Neural cell (in vitro differentiated cells): Measurements from ENCODE around the gene AICDA. TPM values are rescaled to one million over a fixed set of nuclear protein-coding genes. Genes with fewer than 3 reads are reported as not detected.

Experiments
- H2AFZ ChIP-seq: fragments of 200-600, 300-800 bp; sonication (generic), shearing (Covaris generic); 2 replicates; pipeline ENCODE4 v1.6.0; 2014; ENCODE audit warnings: low read depth, mild to moderate bottlenecking, antibody characterized with exemption, low read length, moderate library complexity
- H3F3A ChIP-seq: fragments of 200-600 bp; shearing (Covaris generic); 2 replicates; pipeline ENCODE4 v1.6.1; 2016; ENCODE audit warnings: mild to moderate bottlenecking, moderate library complexity, mixed read lengths, antibody characterized with exemption, low read length; ENCODE audit not compliant: insufficient read depth, poor library complexity, severe bottlenecking
- H3K27ac ChIP-seq: fragments of 200-600, 300-800 bp; sonication (generic), shearing (Covaris generic); 2 replicates; pipeline ENCODE4 v1.5.1; 2014; ENCODE audit warnings: mild to moderate bottlenecking, low read length, moderate library complexity
- H3K27me3 ChIP-seq: fragments of 300-800, 200-600 bp; sonication (generic), shearing (Covaris generic); 2 replicates; pipeline ENCODE4 v1.6.0; 2014; ENCODE audit warnings: mild to moderate bottlenecking, low read depth, low read length, moderate library complexity; ENCODE audit not compliant: insufficient read depth
- H3K36me3 ChIP-seq: fragments of 300-800, 200-600 bp; sonication (generic), shearing (Covaris generic); 2 replicates; pipeline ENCODE4 v1.5.1; 2014; ENCODE audit warnings: mild to moderate bottlenecking, antibody characterized with exemption, low read length, moderate library complexity; ENCODE audit not compliant: insufficient read depth
- H3K4me2 ChIP-seq: fragments of 300-800, 200-600 bp; sonication (generic), shearing (Covaris generic); 2 replicates; pipeline ENCODE4 v1.6.0; 2014; ENCODE audit warnings: mild to moderate bottlenecking, low read length
- H3K4me3 ChIP-seq: fragments of 300-800, 200-600 bp; sonication (generic), shearing (Covaris generic); 2 replicates; pipeline ENCODE4 v1.5.1; 2014; ENCODE audit warnings: mild to moderate bottlenecking, low read length, moderate library complexity
- H3K79me2 ChIP-seq: fragments of 200-600 bp; shearing (Covaris generic); replicated peaks from 2 replicates; pipeline ENCODE4 v1.6.0; 2014; ENCODE audit warnings: mild to moderate bottlenecking, low read length, moderate library complexity; ENCODE audit not compliant: insufficient read depth
- H3K9ac ChIP-seq: fragments of 300-800, 200-600 bp; sonication (generic), shearing (Covaris generic); 2 replicates; pipeline ENCODE4 v1.6.1; 2016; ENCODE audit warnings: mild to moderate bottlenecking, low read length, mixed read lengths
- H3K9me2 ChIP-seq: fragments of 200-600 bp; shearing (Covaris generic); 2 replicates; pipeline ENCODE4 v1.6.1; 2016; ENCODE audit warnings: mild to moderate bottlenecking, low read length, mixed read lengths; ENCODE audit not compliant: insufficient read depth
- H3K9me3 ChIP-seq: fragments of 200-600, 300-800 bp; sonication (generic), shearing (Covaris generic); 2 replicates; pipeline ENCODE4 v1.6.1; 2016; ENCODE audit warnings: mild to moderate bottlenecking, mixed run types, low read length, moderate library complexity, mixed read lengths
- H4K20me1 ChIP-seq: fragments of 200-600 bp; shearing (Covaris generic); 2 replicates; pipeline ENCODE4 v1.6.1; 2016; ENCODE audit warnings: mild to moderate bottlenecking, mixed run types; ENCODE audit not compliant: insufficient read depth
- EP300 ChIP-seq: fragments of 450-650 bp; conservative IDR thresholded peaks from 2 replicates; pipeline ENCODE4 v1.6.1; 2014; ENCODE audit warnings: antibody characterized with exemption, mild to moderate bottlenecking, moderate library complexity; ENCODE audit not compliant: poor library complexity, severe bottlenecking
- EZH2 ChIP-seq: fragments of 200-600, 300-800 bp; shearing (Covaris generic), sonication (generic); IDR thresholded peaks from 2 replicates; pipeline ENCODE4 v1.6.1; 2014; ENCODE audit warnings: antibody characterized with exemption, low read length, borderline replicate concordance, mild to moderate bottlenecking; ENCODE audit not compliant: insufficient read depth, poor library complexity, severe bottlenecking
- MXI1 ChIP-seq: fragments of 450-650 bp; conservative IDR thresholded peaks from 2 replicates; pipeline ENCODE4 v1.6.1; 2014; ENCODE audit warnings: antibody characterized with exemption, mild to moderate bottlenecking; ENCODE audit not compliant: poor library complexity, severe bottlenecking
- POLR2AphosphoS5 ChIP-seq: IDR thresholded peaks from 2 replicates; pipeline ENCODE4 v1.6.1; 2012
- RAD21 ChIP-seq: fragments of 450-650 bp; conservative IDR thresholded peaks from 2 replicates; pipeline ENCODE4 v1.6.1; 2014; ENCODE audit warnings: antibody characterized with exemption, mild to moderate bottlenecking, moderate library complexity
- SMC3 ChIP-seq: fragments of 450-650 bp; conservative IDR thresholded peaks from 2 replicates; pipeline ENCODE4 v1.6.1; 2014; ENCODE audit warnings: antibody characterized with exemption, mild to moderate bottlenecking, moderate library complexity; ENCODE audit not compliant: poor library complexity
- TAF1 ChIP-seq: IDR thresholded peaks from 2 replicates; pipeline ENCODE4 v1.6.1; 2012; ENCODE audit warnings: low read depth
- polyA plus RNA-seq: library from polyadenylated mRNA; depleted of rRNA; stranded (reverse); fragments of >200 nt; gene quantifications from 2 replicates; pipeline ENCODE4 v1.2.3, GENCODE V29; 2014
- TF ChIP-seq, protein P1 (sequence below): fragments of 450-650 bp; IDR thresholded peaks from 2 replicates; pipeline ENCODE4 v1.5.1; 2014; ENCODE audit warnings: antibody characterized with exemption, mild to moderate bottlenecking, moderate library complexity; ENCODE audit not compliant: poor library complexity, severe bottlenecking
- TF ChIP-seq, protein P2 (sequence below): IDR thresholded peaks from 2 replicates; pipeline ENCODE4 v1.6.1; 2012; ENCODE audit warnings: borderline replicate concordance

The AICDA gene
- polyA plus RNA-seq, 1 donor from 2014 or later, result not detected

GRCh38 chr12:8639936-8640335 is 27.3 kb upstream of the AICDA start:
- Histone ChIP-seq H3F3A (no peaks in the 10 kb centered on the region), H4K20me1 (no peaks in the 10 kb centered on the region), H2AFZ (no peak overlapping the region), H3K27ac (no peak overlapping the region), H3K4me2 (no peak overlapping the region), H3K36me3 (no peaks in the 10 kb centered on the region), H3K27me3 (no peaks in the 10 kb centered on the region), H3K4me3 (no peak overlapping the region), H3K9me2 (no peaks in the 10 kb centered on the region), H3K9ac (no peak overlapping the region), H3K79me2 (no peaks in the 10 kb centered on the region), H3K9me3 (no peaks in the 10 kb centered on the region)
- TF ChIP-seq POLR2AphosphoS5, result no peak
- TF ChIP-seq, protein P1, sequence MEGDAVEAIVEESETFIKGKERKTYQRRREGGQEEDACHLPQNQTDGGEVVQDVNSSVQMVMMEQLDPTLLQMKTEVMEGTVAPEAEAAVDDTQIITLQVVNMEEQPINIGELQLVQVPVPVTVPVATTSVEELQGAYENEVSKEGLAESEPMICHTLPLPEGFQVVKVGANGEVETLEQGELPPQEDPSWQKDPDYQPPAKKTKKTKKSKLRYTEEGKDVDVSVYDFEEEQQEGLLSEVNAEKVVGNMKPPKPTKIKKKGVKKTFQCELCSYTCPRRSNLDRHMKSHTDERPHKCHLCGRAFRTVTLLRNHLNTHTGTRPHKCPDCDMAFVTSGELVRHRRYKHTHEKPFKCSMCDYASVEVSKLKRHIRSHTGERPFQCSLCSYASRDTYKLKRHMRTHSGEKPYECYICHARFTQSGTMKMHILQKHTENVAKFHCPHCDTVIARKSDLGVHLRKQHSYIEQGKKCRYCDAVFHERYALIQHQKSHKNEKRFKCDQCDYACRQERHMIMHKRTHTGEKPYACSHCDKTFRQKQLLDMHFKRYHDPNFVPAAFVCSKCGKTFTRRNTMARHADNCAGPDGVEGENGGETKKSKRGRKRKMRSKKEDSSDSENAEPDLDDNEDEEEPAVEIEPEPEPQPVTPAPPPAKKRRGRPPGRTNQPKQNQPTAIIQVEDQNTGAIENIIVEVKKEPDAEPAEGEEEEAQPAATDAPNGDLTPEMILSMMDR, result no peak
- no peak for TF ChIP-seq EP300
- no peak for TF ChIP-seq EZH2
- TF ChIP-seq MXI1, result no peak
- no peak for TF ChIP-seq RAD21

GRCh38 chr12:8638951-8639350 is 26.3 kb upstream of the AICDA start:
- H4K20me1 ChIP-seq, result no peaks in the 10 kb centered on the region
- no peaks in the 10 kb centered on the region for H3K79me2 ChIP-seq
- no peaks in the 10 kb centered on the region for H3K27me3 ChIP-seq
- H3K9me3 ChIP-seq, result no peaks in the 10 kb centered on the region
- H3F3A ChIP-seq, result no peaks in the 10 kb centered on the region
- no peaks in the 10 kb centered on the region for H3K9me2 ChIP-seq
- H2AFZ ChIP-seq, result no peak overlapping the region
- no peak overlapping the region for H3K4me2 ChIP-seq
- TF ChIP-seq MXI1 (no peak), POLR2AphosphoS5 (no peak), EZH2 (no peak), EP300 (no peak), SMC3 (no peak), RAD21 (no peak), TAF1 (no peak)
- TF ChIP-seq, protein P1, result no peak
- TF ChIP-seq, protein P2, sequence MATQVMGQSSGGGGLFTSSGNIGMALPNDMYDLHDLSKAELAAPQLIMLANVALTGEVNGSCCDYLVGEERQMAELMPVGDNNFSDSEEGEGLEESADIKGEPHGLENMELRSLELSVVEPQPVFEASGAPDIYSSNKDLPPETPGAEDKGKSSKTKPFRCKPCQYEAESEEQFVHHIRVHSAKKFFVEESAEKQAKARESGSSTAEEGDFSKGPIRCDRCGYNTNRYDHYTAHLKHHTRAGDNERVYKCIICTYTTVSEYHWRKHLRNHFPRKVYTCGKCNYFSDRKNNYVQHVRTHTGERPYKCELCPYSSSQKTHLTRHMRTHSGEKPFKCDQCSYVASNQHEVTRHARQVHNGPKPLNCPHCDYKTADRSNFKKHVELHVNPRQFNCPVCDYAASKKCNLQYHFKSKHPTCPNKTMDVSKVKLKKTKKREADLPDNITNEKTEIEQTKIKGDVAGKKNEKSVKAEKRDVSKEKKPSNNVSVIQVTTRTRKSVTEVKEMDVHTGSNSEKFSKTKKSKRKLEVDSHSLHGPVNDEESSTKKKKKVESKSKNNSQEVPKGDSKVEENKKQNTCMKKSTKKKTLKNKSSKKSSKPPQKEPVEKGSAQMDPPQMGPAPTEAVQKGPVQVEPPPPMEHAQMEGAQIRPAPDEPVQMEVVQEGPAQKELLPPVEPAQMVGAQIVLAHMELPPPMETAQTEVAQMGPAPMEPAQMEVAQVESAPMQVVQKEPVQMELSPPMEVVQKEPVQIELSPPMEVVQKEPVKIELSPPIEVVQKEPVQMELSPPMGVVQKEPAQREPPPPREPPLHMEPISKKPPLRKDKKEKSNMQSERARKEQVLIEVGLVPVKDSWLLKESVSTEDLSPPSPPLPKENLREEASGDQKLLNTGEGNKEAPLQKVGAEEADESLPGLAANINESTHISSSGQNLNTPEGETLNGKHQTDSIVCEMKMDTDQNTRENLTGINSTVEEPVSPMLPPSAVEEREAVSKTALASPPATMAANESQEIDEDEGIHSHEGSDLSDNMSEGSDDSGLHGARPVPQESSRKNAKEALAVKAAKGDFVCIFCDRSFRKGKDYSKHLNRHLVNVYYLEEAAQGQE, result no peak
- H3K4me3 ChIP-seq, result no peak overlapping the region
- H3K9ac ChIP-seq, result no peak overlapping the region
- H3K36me3 ChIP-seq, result no peaks in the 10 kb centered on the region
- H3K27ac ChIP-seq, result no peak overlapping the region
